Measurements from ENCODE around the gene TAF12.

- TF ChIP-seq CTCF (conservative IDR thresholded peaks at IDR 0.05; ENCODE audit: low read depth, low read length) (no peak), EZH2 (IDR thresholded peaks at IDR 0.05; ENCODE audit: borderline replicate concordance, low read depth, low read length, poor library complexity, severe bottlenecking) (no peak)
Observed at GRCh38 chr1:28577052-28577678, 65.7 kb downstream of the TAF12 start.

Data from A673 (cell line).